Coronary artery (tissue), 2 donors: ENCODE measurements around the gene ZNF527.

Source experiments
- DNase-seq: peaks from one replicate; pipeline ENCODE4 v3.0.0-alpha.2; 2017; ENCODE audit warnings: low spot score
- H3K27ac ChIP-seq, 2 donors: fragments of 200-600 bp; sonication (generic); one replicate each; pipeline ENCODE4 v1.5.1; 2016 to 2019
- H3K4me3 ChIP-seq: fragments of 200-600 bp; sonication (generic); 2 replicates; pipeline ENCODE4 v1.5.1; 2016; ENCODE audit warnings: mild to moderate bottlenecking, moderate library complexity
- CTCF ChIP-seq: fragments of 200-600 bp; sonication (generic); IDR thresholded peaks from one replicate; pipeline ENCODE4 v1.5.1; 2019; ENCODE audit warnings: antibody characterized with exemption

ZNF527 gene

GRCh38 chr19:37370880-37371661 lies at the start of gene ZNF527:
Gene ZNF527, plus strand, starts transcription at chr19:37371099. Its CDS starts 3,100 bp downstream, at chr19:37374199.
- TF ChIP-seq CTCF = no peak
- Histone ChIP-seq H3K27ac (peak within 1 kb of the TSS; percentile 85 to 95), H3K4me3 (peak within 1 kb of the TSS; percentile 85)
- DNase-seq = peak; percentile 98

- no peak for DNase-seq
- Histone ChIP-seq H3K4me3 (no peak overlapping the region), H3K27ac (no peak overlapping the region)
- no peak for TF ChIP-seq CTCF
Observed at GRCh38 chr19:37329686-37330085, 41.2 kb upstream of the ZNF527 start.

DNA sequence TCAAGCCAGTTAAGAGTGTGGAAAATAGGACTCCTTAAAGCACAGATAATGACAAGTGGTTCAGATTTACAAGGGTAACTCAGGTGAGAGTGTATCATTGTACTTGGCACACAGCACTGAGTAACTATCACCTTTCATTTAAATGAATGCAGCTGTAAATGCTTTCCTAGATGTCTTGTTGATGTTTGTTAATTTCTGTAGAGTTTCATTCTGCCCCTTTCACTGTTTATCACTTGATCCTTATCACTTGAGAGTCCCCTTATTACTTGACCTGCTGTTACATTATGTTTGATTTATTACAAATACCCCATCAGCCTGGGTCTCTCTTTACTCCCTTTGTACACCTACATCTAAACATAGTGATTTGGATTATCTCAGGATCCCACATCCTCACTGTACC lies 38.1 kb upstream of the ZNF527 start:
- no peak for TF ChIP-seq CTCF
- H3K4me3 ChIP-seq = no peak overlapping the region
- H3K27ac ChIP-seq = no peak overlapping the region
- no peak for DNase-seq

DNA sequence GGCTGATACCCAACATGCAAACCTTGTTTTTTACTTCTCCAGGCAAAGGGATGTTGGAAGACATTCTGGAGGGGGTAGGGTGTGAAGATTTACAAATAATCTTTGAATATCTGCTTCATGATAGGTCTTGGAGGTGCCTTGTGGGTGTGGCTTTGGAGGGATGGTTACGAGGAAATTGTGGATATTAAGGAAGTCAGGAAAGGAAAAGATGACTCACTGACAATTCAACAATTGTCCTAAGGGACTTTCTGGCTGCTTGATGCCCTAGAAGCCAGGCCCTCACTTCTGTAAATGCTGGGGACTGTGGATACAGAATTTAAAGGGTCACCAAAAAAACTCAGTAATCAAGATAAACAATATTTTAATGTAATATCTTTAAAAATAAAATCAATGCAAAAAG lies 37.4 kb upstream of the ZNF527 start:
- Histone ChIP-seq H3K4me3 (no peak overlapping the region), H3K27ac (no peak overlapping the region)
- DNase-seq = no peak
- TF ChIP-seq CTCF = no peak

GRCh38 chr19:37334179-37335071 lies 36.5 kb upstream of the ZNF527 start:
- no peak for TF ChIP-seq CTCF
- peak; percentile 88 for DNase-seq
- H3K4me3 ChIP-seq = peak overlapping the region; percentile 90
- peak overlapping the region; percentile 72 to 88 for H3K27ac ChIP-seq

- Histone ChIP-seq H3K27ac (no peak overlapping the region), H3K4me3 (no peak overlapping the region)
- TF ChIP-seq CTCF = no peak
- no peak for DNase-seq
Observed at GRCh38 chr19:37342753-37343152, 28.1 kb upstream of the ZNF527 start.
